ENCODE data around the gene C2orf49. TPM values are rescaled to one million over a fixed set of nuclear protein-coding genes. Genes with fewer than 3 reads are reported as not detected.

C2orf49 gene
- total and polyA plus RNA-seq, 2 donors (not counting 3 experiments of a cell fraction or from before 2014, with no cell fraction given) = 4.6 to 15.0 TPM

- Histone ChIP-seq H3K4me1 (ENCODE audit: control insufficient read depth, extremely low read depth, insufficient read depth, low read length) (peaks cover 69% of the 10 kb centered on the region), H3K4me2 (ENCODE audit: insufficient read depth, low read length) (no peak overlapping the region), H3K4me3 (replicated peaks in 1 of 3; ENCODE audit: insufficient read depth in 1 of 3, low read depth in 1 of 3, low read length in 3 of 3) (no peak overlapping the region), H3K9ac (replicated peaks; ENCODE audit: extremely low read depth, insufficient read depth, low read length) (peak overlapping the region; percentile 27), H3K9me1 (replicated peaks; ENCODE audit: control insufficient read depth, extremely low read depth, insufficient read depth, low read length) (no peaks in the 10 kb centered on the region), H3K36me3 (ENCODE audit: control insufficient read depth in 2 of 2, extremely low read depth in 1 of 2, insufficient read depth in 2 of 2, low read length in 2 of 2) (peaks cover 48 to 52% of the 10 kb centered on the region in 2 experiments), H3K79me2 (ENCODE audit: control insufficient read depth, insufficient read depth, low read length) (peaks cover 91% of the 10 kb centered on the region), H3K9me3 (replicated peaks; ENCODE audit: control insufficient read depth, insufficient read depth, low read length) (no peaks in the 10 kb centered on the region), H3K27ac (ENCODE audit: insufficient read depth, low read depth, low read length) (peak overlapping the region; percentile 92), H3K27me3 (ENCODE audit: control insufficient read depth in 2 of 2, insufficient read depth in 2 of 2, low read length in 2 of 2) (no peaks in the 10 kb centered on the region), H4K20me1 (replicated peaks; ENCODE audit: control insufficient read depth, extremely low read depth, insufficient read depth, low read length) (no peaks in the 10 kb centered on the region), H2AFZ (ENCODE audit: low read depth, low read length) (no peak overlapping the region)
- ChIA-PET CTCF (interaction anchor here (4.5 kb wide), 1 partner anchor 145 kb away, joined by 16 read pairs; no protein-coding TSS in a partner anchor), POLR2A (interaction anchor here (0.7 to 1.2 kb wide), 2 partner anchors 16 to 141 kb away, joined by 5 to 8 read pairs; no protein-coding TSS in a partner anchor)
- peak; percentile 9 for TF ChIP-seq POLR2AphosphoS5 (IDR thresholded peaks at IDR 0.05; ENCODE audit: insufficient read depth, low read depth, low read length)
- no peak for TF ChIP-seq CTCF (IDR thresholded peaks at IDR 0.05; ENCODE audit: extremely low read depth in 1 of 2, insufficient read depth in 1 of 2, low read depth in 1 of 2, low read length in 2 of 2)
- no peak for TF ChIP-seq MAX (IDR thresholded peaks at IDR 0.05; ENCODE audit: insufficient read depth, insufficient read length)
- intact Hi-C loops (cut with micrococcal nuclease) = loop anchor here (1.0 kb wide), 2 partner anchors 13 to 17 kb away; no protein-coding TSS in a partner anchor
- dilution Hi-C loops (cut with MboI; ENCODE audit: extremely low pct_ligation_motif_present, low sequenced_read_pairs) = no loop called here
- peak; percentile 6 for DNase-seq (ENCODE audit: low read depth, low spot score)
- no TSS peak for BruUV-seq (replicated peaks)
- no peak for FAIRE-seq
Measured at GRCh38 chr2:105376010-105376409, 38.7 kb downstream of the C2orf49 start.

GRCh38 chr2:105376789-105377240 lies 39.5 kb downstream of the C2orf49 start:
- Histone ChIP-seq H3K9ac (replicated peaks; ENCODE audit: extremely low read depth, insufficient read depth, low read length) (peak overlapping the region; percentile 27), H3K4me2 (ENCODE audit: insufficient read depth, low read length) (no peak overlapping the region), H3K4me1 (ENCODE audit: control insufficient read depth, extremely low read depth, insufficient read depth, low read length) (peaks cover 75% of the 10 kb centered on the region), H3K36me3 (ENCODE audit: control insufficient read depth in 2 of 2, extremely low read depth in 1 of 2, insufficient read depth in 2 of 2, low read length in 2 of 2) (peaks cover 45 to 52% of the 10 kb centered on the region in 2 experiments), H3K27ac (ENCODE audit: insufficient read depth, low read depth, low read length) (peak overlapping the region; percentile 92), H2AFZ (ENCODE audit: low read depth, low read length) (no peak overlapping the region), H3K9me1 (replicated peaks; ENCODE audit: control insufficient read depth, extremely low read depth, insufficient read depth, low read length) (no peaks in the 10 kb centered on the region), H3K9me3 (replicated peaks; ENCODE audit: control insufficient read depth, insufficient read depth, low read length) (no peaks in the 10 kb centered on the region), H4K20me1 (replicated peaks; ENCODE audit: control insufficient read depth, extremely low read depth, insufficient read depth, low read length) (no peaks in the 10 kb centered on the region), H3K27me3 (ENCODE audit: control insufficient read depth in 2 of 2, insufficient read depth in 2 of 2, low read length in 2 of 2) (no peaks in the 10 kb centered on the region), H3K79me2 (ENCODE audit: control insufficient read depth, insufficient read depth, low read length) (peaks cover 91% of the 10 kb centered on the region), H3K4me3 (replicated peaks in 1 of 3; ENCODE audit: insufficient read depth in 1 of 3, low read depth in 1 of 3, low read length in 3 of 3) (no peak overlapping the region)
- ChIA-PET CTCF (interaction anchor here (0.6 to 4.5 kb wide), 2 partner anchors 40 to 144 kb away, joined by 3 to 16 read pairs; no protein-coding TSS in a partner anchor), POLR2A (no interaction called here)
- FAIRE-seq (peak; percentile 66), DNase-seq (ENCODE audit: low read depth, low spot score) (peak; percentile 89)
- BruUV-seq (replicated peaks) = TSS peak; percentile 61
- TF ChIP-seq JUN (IDR thresholded peaks at IDR 0.05; ENCODE audit: borderline replicate concordance, insufficient read depth, insufficient read length, low read depth) (peak; percentile 95), MYC (IDR thresholded peaks at IDR 0.05; ENCODE audit: low read depth, low read length) (no peak), POLR2AphosphoS5 (IDR thresholded peaks at IDR 0.05; ENCODE audit: insufficient read depth, low read depth, low read length) (peak; percentile 61), EZH2 (IDR thresholded peaks at IDR 0.05; ENCODE audit: borderline replicate concordance, low read depth, low read length, severe bottlenecking) (no peak), POLR2A (IDR thresholded peaks at IDR 0.05; ENCODE audit: low read depth, low read length) (peak; percentile 33), FOS (IDR thresholded peaks at IDR 0.05; ENCODE audit: borderline replicate concordance, insufficient read depth, low read length) (peak; percentile 73), GATA2 (IDR thresholded peaks at IDR 0.05; ENCODE audit: insufficient read depth, insufficient read length, low read depth, low read length) (no peak), MAX (IDR thresholded peaks at IDR 0.05; ENCODE audit: insufficient read depth, insufficient read length) (no peak), CTCF (IDR thresholded peaks at IDR 0.05; ENCODE audit: extremely low read depth in 1 of 2, insufficient read depth in 1 of 2, low read depth in 1 of 2, low read length in 2 of 2) (no peak)
- dilution Hi-C loops (cut with MboI; ENCODE audit: extremely low pct_ligation_motif_present, low sequenced_read_pairs) = no loop called here
- intact Hi-C loops (cut with micrococcal nuclease) = loop anchor here (1.0 kb wide), 2 partner anchors 12 to 16 kb away; no protein-coding TSS in a partner anchor

Measured in endothelial cell of umbilical vein (primary cell).